ENCODE data around the gene GAB2.
A peak's percentile ranks its signal among the peaks of the same experiment; 100 is the strongest.

Gene GAB2

GRCh38 chr11:78208257-78209165, 209.1 kb downstream of the GAB2 start:
- no peak for DNase-seq (ENCODE audit: low read depth in 2 of 3, low spot score in 2 of 3)

GRCh38 chr11:78207532-78208256, 209.9 kb downstream of the GAB2 start:
- DNase-seq (ENCODE audit: low read depth in 2 of 3, low spot score in 2 of 3): no peak

- DNase-seq (ENCODE audit: low read depth in 2 of 3, low spot score in 2 of 3): no peak
These were observed 211.9 kb downstream of the GAB2 start for GRCh38 chr11:78205691-78206090.

- DNase-seq (ENCODE audit: low read depth in 2 of 3, low spot score in 2 of 3): no peak
These were observed 212.4 kb downstream of the GAB2 start for GRCh38 chr11:78205256-78205655.

GRCh38 chr11:78203184-78203583, 214.4 kb downstream of the GAB2 start:
- DNase-seq (ENCODE audit: low read depth in 2 of 3, low spot score in 2 of 3): no peak

- DNase-seq (ENCODE audit: low read depth in 2 of 3, low spot score in 2 of 3): peak in 1 of 3 experiments; percentile 20
These were observed 214.9 kb downstream of the GAB2 start for GRCh38 chr11:78202733-78203167.

- no peak for DNase-seq (ENCODE audit: low read depth in 2 of 3, low spot score in 2 of 3)
These were observed 216.4 kb downstream of the GAB2 start for GRCh38 chr11:78201096-78201818.

GRCh38 chr11:78200553-78200952, 217.1 kb downstream of the GAB2 start:
- no peak for DNase-seq (ENCODE audit: low read depth in 2 of 3, low spot score in 2 of 3)

GRCh38 chr11:78200061-78200460, 217.6 kb downstream of the GAB2 start:
- no peak for DNase-seq (ENCODE audit: low read depth in 2 of 3, low spot score in 2 of 3)

- no peak for DNase-seq (ENCODE audit: low read depth in 2 of 3, low spot score in 2 of 3)
These were observed 218.0 kb downstream of the GAB2 start for GRCh38 chr11:78199653-78200015.

- no peak for DNase-seq (ENCODE audit: low read depth in 2 of 3, low spot score in 2 of 3)
These were observed 218.5 kb downstream of the GAB2 start for GRCh38 chr11:78199015-78199652.

- no peak for DNase-seq (ENCODE audit: low read depth in 2 of 3, low spot score in 2 of 3)
These were observed 219.8 kb downstream of the GAB2 start for GRCh38 chr11:78197816-78198215.

GRCh38 chr11:78196661-78197091, 220.9 kb downstream of the GAB2 start:
- no peak for DNase-seq (ENCODE audit: low read depth in 2 of 3, low spot score in 2 of 3)

- DNase-seq (ENCODE audit: low read depth in 2 of 3, low spot score in 2 of 3): no peak
These were observed 221.6 kb downstream of the GAB2 start for GRCh38 chr11:78195917-78196560.

- DNase-seq (ENCODE audit: low read depth in 2 of 3, low spot score in 2 of 3): no peak
These were observed 223.1 kb downstream of the GAB2 start for GRCh38 chr11:78194490-78194889.

- DNase-seq (ENCODE audit: low read depth in 2 of 3, low spot score in 2 of 3): no peak
These were observed 223.8 kb downstream of the GAB2 start for GRCh38 chr11:78193806-78194205.

- no peak for DNase-seq (ENCODE audit: low read depth in 2 of 3, low spot score in 2 of 3)
These were observed 224.7 kb downstream of the GAB2 start for GRCh38 chr11:78192911-78193351.

- DNase-seq (ENCODE audit: low read depth in 2 of 3, low spot score in 2 of 3): no peak
These were observed 225.3 kb downstream of the GAB2 start for GRCh38 chr11:78192223-78192719.

- no peak for DNase-seq (ENCODE audit: low read depth in 2 of 3, low spot score in 2 of 3)
These were observed 226.6 kb downstream of the GAB2 start for GRCh38 chr11:78190871-78191538.

- no peak for DNase-seq (ENCODE audit: low read depth in 2 of 3, low spot score in 2 of 3)
These were observed 227.2 kb downstream of the GAB2 start for GRCh38 chr11:78190374-78190773.

Data from activated CD8-positive, alpha-beta memory T cell treated with anti-CD3 and anti-CD28 coated beads for 48 hours (primary cell).